Measurements from ENCODE around the gene EVPL.
A peak's percentile ranks its signal among the peaks of the same experiment; 100 is the strongest.

The EVPL gene

DNA sequence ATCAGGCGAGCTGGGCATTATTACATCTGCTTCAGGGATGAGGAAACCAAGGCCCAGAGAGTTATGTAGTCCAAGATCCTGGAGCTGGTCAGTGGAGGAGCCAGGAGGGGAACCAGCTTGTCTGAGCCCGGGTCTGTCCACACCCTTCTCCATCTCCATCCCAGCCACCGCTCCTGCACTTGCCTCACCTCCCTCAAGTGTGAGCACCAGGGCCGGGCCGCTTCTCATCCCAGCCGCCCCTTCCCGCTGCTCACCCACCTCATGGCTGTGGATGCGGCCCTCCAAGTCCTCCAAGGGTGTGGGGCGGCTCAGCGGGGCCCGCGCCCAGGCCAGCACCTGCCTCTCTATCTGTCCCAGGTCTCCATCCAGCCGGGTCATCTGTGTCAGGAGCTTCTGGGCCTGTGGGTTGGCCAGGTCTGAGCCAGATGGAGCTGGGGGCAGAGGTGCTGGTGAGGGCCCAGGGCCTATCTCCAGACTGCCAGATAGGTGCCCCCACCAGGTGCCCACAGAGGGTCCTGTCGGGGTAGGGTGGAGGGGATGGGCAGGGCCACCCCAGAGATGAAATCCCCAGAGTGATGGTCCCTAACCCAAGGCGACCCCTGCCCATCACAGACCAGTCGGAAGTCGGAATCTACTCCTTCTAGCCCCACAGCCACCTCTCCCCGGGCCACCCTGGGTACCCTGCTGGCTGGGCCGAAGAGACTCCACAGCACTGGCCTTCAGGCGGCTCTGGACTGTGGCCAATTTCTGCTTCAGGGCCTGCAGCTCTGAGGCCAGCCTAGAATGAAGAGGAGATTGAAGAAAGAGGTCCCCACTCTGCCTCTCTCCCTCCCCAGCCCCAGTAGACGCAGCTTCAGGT, 9.4 kb downstream of the EVPL start:
- DNase-seq: no peak

DNA sequence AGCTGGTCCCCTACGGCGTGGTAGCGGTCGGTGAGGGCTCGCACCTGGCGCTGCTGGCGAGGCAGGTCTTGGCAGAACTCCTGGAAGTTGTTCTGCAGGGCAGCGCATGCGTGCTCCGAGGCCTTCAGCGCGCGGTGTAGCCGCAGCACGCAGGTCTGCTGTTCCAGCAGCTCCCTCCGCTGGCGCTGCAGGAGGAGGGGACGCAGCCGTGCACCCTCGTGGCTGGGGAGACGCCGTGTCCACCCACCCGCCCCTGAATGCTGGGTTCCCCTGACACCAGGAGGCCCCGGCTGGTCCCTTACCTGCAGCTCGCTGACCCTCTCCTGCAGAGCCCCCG, 12.2 kb downstream of the EVPL start:
- no peak for DNase-seq

DNA sequence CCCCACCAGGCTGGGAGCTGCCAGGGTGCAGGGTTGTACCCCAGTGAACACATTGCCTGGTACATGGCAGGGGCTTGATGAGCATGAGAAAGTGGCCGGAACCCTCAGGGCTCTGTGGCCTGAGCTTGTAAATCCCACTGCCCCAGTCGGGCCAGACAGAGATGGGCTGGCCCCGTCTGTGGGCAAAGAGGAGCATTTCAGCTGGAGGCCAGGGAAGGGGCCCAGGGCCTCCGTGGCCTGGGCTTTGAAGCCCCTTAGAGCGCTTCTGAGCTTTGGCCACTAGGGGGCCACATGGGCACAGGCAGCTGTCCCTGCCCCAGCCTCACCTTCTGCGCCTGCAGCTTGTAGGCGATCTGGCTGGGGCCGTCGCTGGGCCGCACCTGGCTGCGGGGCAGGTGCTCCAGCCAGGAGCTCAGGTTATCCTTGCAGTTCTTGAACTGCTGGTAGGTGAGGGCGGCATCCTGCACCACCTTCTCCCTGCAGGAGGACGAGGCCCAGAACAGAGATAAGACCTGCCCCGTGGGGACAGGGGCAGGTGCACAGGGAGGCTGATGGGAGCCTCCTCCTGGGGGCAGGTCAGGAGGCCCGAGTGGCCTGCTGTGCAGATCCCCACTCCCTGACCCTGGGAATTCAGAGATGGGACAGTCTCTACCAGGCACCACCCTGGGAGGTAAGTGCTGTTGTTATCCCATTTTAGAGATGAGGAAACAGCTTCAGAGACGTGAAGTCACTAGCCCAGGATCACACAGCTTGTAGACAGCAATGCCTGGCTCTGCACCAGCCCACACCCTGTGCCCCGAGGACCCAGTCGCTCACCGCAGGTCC, 12.8 kb downstream of the EVPL start:
- peak; percentile 84 for DNase-seq

DNA sequence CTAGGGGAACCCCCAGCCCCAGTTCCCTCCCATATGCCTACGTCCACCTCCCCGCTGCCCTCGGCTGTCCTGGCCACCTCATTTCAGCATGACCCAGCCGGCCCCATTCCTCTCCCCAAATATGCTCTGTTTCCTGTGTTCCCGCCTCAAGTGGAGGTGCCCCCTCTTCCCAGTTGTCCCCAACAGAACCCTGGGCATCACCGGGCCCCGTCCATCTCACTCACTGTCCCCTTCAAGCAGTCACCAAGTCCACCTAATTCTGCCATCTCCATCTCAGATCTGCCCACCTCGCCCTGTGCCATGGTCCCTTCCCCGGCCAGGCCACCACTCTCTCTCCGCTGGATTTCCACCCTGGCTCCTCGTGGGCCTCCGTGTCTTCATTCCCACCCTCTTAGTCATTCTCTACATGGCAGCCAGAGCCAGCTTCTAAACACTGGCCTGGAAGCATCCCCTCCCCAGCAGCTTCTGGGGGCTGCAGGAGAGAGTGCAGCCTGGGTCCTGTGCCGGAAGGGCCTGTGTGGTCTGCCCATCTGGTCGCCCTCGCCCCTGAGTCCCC, 13.7 kb downstream of the EVPL start:
- no peak for DNase-seq

DNA sequence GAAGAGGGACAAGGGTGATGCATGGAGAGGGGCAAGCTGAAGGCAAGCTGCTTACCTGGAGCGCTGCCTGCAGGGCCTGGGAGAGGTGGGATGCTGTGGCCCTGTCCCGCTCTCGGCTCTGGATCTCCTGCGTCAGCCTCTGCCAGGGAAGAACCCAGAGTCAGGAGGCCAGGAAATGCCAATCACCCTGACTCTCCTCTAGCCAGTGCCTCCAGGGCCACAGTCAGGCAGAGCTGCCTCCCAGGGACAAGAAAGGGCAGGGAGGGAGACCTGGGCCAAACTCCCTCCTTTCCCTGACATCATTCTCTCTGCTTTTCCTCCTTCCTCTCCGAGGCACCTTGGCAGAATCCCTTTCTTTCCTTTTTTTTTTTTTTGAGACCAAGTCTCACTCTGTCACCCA, 15.2 kb downstream of the EVPL start:
- DNase-seq: no peak

DNA sequence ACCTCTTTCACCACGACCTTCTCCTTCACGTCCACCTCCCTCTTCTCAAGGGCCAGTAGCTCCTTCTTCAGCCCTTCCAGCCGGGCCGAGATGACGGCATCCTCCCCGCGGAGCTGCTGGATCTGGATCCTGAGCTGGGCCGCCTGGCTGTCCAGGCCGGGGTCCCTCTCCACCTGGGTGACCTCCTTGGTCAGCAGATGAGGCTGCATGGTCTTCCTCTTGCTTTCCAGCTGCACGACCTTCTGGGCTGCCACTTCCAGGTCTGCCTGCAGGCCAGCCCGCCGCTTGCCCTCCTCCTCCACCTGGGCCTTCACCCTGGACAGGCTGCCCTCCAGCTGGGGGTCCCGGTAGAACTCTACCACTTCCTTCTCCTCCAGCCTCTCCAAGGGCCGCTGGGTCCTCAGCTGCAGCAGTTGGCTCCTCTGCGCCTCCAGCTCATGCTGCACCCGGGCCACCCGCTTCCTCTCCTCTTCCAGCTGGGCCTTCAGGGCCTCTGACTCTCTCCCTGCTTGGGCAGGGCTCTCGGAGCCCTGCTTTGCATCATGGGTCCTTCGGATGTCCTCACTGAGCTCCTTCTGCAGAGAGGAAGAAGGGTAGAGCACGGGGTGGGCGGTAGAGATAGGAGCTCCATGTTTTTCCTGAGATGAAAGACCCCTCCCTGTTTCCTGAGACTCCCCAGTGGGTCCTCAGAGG, 17.0 kb downstream of the EVPL start:
- DNase-seq: no peak

DNA sequence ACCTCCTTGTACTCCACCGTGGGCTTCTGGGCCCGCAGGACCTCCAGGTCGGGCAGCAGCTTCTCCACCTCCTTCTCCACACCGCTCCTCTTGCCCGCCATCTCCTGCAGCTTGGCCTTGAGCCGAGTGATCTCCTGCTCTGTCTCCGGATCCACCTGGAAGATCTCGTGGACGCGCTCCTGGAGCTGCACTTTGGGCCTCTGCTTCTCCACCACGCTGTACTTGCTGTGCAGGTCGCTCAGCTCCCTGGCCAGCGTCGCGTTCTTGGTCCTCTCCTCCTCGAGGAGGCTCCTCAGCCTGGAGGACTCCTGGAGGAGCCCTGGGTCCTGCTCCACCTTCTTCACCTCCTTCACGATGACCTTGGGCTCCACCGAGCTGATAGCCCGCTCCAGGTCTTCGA, 17.7 kb downstream of the EVPL start:
- DNase-seq: no peak

DNA sequence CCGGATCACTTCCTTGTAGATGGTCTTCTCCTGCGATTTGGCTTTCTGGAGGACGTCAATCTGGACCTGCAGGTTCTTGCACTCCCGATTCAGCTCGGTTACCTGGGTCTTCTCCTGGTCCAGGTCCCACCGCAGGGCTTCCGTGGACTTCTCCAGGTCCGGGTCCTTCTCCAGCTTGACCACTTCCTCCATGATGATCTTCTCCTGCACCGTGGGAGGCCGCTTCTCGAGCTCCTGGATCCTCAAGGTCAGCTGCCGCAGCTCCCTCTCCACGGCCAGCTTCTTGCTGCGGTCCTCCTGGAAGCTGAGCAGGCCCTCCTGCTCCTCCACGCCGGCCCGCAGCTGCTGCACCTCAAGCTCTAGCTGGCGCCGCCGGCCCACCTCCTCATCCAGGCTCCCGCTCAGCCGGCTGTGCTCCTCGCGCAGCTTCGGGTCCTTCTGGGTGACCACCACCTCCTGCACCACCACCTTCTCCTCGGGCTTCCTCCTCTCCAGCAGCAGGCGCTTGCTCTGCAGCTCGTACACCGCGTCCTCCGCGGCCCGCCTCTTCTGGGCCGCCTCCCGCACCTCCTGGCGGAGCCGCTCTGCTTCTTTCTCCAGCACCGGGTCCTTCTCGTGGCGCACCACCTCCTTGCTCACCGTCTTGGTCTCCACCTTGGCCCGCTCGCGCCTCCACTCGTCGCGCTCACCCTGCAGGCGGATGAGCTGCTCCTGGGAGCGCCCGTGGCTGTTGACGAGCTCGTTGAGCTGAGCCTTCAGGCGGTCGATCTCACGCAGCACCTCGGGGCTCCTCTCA, 18.3 kb downstream of the EVPL start:
- DNase-seq: no peak

DNA sequence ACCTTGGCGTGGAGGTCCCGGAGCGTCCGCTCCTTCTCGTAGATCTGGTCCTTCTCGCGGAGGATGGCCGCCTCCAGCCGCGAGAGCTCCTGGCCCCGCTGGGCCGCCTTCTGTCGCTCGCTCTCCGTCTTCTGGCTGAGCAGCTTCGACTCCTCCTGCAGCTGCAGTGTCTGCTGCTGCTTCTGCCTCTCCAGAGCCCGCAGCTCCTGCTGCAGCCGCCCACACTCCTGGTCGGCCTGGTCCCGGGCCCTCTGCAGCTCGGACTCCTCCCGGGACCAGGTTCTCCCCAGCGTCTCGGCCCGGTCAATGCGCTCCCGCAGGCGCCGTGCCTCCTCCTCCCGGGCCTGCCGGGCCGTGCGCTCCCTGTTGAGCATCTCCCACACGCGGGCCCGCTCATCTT, 18.9 kb downstream of the EVPL start:
- no peak for DNase-seq

DNA sequence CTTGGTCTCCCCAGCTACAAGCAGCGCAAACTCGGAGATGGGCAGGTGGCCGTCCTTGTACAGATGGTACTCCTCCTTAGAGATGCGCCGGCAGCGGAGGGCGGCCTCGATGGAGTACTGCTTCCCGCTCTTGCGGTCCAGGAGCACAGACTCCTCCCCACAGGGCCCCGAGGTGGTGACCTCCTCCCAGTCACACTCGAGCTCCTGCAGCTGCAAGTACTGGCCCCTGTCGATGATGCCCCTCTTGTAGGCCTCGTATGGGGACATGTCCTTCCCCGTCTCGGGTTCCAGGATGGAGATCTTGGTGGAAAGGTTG, 19.3 kb downstream of the EVPL start:
- DNase-seq: no peak

DNA sequence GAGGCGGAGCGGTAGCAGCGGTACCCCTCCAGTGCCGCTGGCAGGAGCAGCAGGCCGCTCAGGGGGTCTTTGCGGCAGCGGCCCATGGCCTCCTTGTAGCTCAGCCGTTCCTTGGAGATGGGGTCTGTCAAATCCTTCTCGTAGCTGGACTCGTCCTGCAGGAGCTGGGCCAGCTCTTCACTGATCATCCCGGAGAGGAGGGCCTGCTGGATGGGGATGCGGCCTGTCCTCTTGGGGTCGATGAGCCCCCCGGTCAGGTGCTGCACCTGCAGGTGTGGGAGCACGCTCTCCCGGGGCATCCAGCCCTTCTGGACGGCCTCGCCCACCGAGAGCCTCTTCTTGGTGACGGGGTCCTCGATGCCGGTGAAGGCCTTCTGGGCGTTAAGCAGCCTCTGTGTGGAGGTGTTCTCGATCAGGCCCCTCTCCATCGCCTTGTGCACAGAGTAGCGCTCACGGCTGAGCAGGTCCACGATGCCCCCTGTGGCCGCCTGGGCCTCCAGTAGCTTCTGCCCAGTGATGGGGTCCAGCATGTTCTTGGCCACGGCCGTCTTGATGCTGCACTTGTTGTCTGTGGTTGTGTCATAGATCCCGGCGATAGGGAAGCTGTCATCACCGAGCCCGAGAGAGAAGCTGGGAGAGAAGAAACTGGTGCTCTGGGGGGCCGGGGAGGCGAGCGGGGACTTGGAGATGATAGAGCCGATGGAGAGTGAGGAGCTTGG, 19.8 kb downstream of the EVPL start:
- no peak for DNase-seq

DNA sequence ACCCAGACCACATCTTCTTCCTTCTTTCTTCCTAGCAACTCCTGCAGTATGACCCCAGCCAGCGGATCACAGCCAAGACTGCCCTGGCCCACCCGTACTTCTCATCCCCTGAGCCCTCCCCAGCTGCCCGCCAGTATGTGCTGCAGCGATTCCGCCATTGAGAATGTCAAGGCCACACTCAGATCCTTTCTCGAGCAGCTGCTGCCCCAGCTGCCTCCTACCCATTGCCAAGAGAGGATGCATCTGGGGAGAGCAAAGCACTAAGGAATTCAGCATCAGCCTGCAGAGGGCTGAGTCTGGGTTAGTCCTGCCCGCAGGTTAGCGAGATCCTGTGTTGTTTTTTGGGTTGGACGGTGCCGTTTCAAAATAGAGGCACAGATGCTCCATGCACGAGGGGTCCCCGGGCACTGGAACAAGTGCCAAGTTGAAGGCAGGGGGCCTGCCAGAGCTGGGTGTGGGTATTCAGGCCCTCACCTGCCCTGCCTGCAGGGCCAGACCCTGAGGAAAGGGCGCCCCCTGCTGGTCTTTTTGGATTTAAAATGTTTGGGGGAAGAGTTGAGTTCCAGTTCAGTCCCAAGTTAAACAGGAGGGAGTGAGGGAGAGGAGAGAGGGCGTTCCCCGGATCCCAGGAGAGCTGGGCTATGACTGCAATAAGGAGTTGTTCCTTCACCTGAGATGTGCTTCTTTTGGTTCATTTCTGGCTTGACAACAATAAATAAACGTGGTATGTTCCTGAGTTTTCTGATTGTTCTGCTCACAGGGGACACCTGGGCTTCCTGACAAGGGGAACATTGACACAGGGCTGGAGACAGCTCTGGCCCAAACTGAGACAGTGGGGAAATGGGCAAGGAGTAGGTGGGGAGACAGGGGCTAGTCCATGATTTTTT, 21.6 kb downstream of the EVPL start:
- DNase-seq: peak; percentile 81

DNA sequence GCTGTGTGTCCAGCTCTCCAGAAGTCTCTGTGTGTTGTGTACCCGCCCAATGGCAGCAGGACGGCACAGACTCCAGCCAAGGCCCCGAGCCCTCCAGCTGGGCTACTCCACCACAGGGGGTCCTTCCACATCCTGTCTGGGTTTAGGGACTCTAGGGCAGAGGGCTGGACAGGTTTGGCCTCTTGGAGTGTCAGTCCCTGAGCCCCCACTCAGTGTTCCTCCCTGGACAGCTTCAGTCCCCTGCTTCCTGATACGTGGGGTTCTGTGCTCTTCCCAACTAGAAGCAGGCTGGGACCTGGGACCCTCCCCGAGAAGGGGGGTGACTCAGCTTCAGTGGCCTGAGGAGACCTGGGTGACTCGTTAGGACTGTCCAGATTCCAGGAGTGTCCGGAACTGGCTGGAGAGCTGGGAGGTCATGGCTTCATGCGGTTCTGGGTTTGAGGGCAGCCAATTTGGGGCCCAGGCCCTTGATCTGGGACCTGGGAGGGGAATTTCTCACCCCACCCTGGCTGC, 22.3 kb downstream of the EVPL start:
- no peak for DNase-seq

DNA sequence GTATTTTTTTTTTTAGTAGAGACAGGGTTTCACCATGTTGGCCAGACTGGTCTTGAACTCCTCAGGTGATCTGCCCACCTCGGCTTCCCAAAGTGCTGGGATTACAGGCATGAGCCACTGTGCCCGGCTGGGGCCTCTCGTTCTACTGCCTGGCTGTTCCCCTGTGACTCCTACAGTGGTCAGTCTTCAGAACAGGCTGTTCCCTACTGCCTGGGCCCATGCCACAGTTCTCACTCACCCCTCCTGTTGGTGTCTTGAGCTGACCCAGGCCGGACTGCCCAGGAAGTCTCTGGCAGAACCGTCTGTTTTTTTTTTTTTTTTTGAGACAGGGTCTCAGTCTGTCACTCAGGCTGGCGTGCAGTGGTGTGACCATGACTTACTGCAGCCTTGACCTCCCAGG, 23.2 kb downstream of the EVPL start:
- DNase-seq: no peak

DNA sequence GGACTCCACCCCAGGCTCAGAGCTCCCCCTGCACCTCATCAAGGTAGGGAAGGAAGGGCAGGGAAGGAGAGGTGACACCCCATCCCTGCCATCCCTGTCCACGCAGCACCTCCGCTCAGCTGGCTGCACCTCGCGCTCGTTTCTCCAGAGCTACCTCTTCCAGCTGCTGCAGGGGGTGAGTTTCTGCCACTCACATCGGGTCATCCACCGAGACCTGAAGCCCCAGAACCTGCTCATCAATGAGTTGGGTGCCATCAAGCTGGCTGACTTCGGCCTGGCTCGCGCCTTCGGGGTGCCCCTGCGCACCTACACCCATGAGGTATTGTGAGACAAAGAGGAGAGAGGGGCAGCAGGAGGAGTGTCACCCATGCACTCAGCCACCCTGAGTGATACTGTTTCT, 25.0 kb downstream of the EVPL start:
- DNase-seq: no peak

DNA sequence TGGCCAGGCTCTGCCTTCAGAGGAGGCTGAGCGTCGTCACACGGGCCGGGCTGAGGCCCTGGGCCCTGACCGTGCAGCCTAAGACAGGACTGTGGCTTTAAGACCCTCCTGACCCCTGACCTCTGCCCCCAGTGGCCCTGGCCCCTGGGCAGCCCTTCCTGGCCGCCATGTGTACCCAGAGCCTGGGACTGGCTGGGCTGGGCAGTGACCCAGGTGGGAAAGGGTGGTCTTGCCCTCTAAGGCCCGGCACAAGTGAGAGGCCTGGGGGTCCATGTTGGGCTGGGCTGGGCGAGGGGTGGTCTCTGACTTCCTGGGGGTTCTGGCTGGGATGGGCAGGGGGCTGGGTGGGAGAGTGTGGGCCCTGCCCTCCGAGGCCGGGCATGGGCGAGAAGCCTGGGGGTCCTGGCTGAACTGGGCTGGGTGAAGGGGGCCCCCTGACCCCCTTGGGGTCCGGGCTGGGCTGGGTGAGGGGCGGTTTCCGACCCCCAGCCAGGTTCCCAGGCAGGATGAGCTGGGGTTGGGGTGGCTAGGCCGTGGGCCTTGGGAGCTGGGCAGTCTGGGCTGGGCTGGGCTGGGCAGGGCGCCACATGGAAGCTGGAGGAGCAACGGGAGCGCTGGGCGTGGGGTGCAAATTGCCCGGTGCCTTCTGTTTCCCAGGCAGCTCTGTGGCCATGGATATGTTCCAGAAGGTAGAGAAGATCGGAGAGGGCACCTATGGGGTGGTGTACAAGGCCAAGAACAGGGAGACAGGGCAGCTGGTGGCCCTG, 26.2 kb downstream of the EVPL start, which contains the start of gene CDK3:
Gene CDK3, plus strand, starts transcription at position 101 of the 767 bp plus-strand sequence. Its CDS starts 571 bp downstream, at position 672.
- DNase-seq: no peak

DNA sequence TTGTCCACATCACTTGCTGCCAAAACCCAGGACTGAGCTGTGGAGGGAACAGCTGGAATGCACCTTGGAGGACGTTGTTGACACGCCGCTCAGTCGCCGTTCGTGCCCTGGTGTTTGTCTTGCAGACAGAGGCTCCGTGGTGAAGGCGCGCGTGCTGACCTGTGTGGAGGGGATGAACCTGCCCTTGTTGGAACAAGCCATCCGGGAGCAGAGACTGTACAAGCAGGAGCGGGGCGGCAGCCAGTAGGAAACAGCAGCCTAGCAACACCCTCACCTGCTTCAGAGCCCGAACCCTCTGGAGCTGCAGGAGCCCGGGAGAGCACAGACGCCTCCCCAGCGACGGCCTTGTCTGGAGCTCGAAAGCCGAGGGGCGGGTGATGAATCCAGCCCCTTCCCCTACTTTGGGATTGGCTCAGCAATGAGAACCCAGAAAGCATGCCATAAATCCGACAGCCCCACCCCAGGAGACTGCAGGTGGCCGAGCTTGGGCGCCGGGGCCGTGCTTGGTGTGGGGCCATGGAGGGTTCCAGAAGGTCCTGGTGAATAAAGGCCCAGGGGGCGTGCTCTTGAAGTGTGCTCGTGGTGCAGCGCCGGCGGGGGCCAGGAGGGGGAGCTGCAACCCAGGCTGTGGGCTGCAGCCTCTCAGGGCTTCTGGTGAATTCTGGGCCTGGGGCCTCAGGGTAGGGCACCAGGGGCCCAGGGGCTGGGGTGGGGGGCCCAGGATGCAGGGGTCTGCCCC, 26.9 kb downstream of the EVPL start:
- peak; percentile 70 for DNase-seq

DNA sequence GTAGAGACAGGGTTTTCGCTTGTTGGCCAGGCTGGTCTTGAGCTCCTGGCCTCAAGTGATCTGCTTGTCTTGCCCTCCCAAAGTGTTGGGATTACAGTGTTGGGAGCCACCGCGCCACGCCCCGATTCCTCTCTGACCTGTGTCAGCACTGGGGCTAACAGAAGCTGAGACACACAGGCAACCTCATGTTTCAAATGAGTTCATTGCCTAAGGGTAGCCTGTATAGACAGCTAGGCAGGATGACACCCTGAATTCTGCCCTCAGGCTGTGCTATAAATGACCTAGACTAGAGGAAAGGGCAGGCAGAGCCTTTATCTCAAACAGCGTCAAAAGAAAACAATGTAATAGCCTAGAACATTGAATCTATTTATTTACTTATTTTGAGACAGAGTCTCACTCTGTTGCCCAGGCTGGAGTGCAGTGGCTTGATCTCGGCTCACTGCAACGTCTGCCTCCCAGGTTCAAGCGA, 28.7 kb downstream of the EVPL start:
- DNase-seq: no peak

Data from activated CD4-positive, alpha-beta T cell treated with anti-CD3 and anti-CD28 coated beads, Interleukin-10, Interleukin-2, amounts not matched to agents 100 ng/mL and 50 ng/mL, durations not matched to agents 16 hours and 8 hours (primary cell).